GM12801 (cell line): ENCODE measurements around the gene KLHL8.

Experiments
- TF ChIP-seq, protein P1 (sequence below): IDR thresholded peaks from one replicate; pipeline ENCODE4 v1.5.1; 2011; ENCODE audit warnings: control low read depth; ENCODE audit not compliant: insufficient read length; ENCODE audit errors: extremely low read depth

KLHL8 gene

GRCh38 chr4:87228262-87228860 lies 7.9 kb upstream of the KLHL8 start:
- TF ChIP-seq, protein P1, sequence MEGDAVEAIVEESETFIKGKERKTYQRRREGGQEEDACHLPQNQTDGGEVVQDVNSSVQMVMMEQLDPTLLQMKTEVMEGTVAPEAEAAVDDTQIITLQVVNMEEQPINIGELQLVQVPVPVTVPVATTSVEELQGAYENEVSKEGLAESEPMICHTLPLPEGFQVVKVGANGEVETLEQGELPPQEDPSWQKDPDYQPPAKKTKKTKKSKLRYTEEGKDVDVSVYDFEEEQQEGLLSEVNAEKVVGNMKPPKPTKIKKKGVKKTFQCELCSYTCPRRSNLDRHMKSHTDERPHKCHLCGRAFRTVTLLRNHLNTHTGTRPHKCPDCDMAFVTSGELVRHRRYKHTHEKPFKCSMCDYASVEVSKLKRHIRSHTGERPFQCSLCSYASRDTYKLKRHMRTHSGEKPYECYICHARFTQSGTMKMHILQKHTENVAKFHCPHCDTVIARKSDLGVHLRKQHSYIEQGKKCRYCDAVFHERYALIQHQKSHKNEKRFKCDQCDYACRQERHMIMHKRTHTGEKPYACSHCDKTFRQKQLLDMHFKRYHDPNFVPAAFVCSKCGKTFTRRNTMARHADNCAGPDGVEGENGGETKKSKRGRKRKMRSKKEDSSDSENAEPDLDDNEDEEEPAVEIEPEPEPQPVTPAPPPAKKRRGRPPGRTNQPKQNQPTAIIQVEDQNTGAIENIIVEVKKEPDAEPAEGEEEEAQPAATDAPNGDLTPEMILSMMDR, result no peak

DNA sequence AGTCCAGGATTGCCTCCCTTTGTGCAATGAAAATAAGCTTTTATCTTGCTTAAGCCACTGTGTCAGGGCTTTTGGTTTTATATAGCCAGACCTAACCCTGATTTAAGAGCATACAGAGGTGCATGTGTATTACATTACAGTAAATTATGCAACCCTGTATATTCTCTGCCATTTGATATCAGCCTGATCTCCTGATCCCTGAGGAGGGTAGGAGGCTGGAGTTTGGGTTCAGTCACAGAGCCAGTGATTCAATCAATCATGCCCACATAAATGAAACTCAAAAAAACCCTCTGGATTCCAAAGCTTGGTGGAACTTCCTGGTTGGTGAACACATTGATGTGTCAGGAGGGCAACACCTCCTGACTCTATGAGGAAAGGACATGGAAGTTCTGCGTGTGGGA lies 7.3 kb upstream of the KLHL8 start:
- TF ChIP-seq, protein P1, result no peak

DNA sequence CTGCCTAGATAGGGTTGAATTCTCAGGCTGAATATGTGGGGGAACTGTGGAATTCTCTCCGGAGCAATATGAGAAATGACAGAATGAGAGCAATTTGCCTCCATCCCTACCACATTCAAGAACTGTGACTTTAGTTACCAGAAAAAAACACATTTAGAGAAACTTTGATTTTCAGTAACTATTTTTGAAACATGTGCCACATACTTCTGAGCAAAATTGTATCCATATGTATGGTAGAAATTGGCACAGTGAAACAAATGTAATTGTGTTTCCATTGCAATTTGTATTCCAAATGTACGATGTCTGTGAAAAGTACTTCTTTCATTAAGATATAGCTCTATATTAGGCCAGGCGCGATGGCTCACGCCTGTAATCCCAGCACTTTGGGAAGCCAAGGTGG lies 5.5 kb upstream of the KLHL8 start:
- TF ChIP-seq, protein P1, result no peak

- TF ChIP-seq, protein P1, result no peak
Measured at GRCh38 chr4:87224141-87224923, 3.9 kb upstream of the KLHL8 start.

DNA sequence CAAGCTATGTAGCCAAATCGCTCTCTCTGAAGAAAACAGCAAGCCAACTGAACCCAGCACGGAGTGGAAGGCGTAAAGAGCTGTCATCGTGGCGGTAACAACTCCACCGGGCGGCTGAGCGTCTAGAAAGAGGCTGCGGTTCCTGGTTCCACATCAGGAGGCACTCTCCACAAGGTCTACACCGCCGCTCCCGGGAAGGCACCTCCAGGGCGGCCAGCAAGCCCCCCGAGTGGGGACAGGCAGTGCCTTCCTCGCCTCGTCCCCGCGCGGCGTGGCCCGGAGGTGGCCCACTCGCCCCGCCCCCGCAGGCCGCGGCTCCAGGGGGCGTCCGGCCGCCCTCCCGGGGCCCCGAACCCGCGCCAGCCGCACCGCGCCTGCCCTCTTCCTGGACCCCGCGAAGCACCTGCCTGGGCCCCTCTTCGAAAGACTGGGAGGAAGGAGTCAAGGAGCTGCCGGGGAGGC lies 755 bp downstream of the KLHL8 start:
- TF ChIP-seq, protein P1, result no peak

DNA sequence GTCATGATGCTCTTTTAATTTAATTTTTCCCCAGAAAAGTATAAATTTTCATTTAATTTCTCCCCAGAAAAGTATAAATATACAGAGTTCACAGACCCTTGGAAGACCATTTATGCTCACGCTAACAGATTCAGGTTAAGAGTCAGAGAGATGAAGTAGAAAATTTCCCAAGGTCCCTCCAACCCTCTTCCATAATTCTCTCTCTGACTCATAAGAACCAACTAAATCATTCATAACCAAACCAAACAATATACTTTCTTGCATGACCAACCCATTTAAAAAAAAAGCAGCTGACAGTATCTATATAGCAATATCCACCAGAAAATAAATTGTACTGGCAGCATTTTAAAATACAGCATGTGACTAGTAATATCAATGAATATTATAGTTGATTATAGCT lies 3.9 kb downstream of the KLHL8 start:
- TF ChIP-seq, protein P1, result no peak

- TF ChIP-seq, protein P1, result no peak
Measured at GRCh38 chr4:87213421-87214075, 6.9 kb downstream of the KLHL8 start.
